ENCODE data around the gene RANBP10.

DNA sequence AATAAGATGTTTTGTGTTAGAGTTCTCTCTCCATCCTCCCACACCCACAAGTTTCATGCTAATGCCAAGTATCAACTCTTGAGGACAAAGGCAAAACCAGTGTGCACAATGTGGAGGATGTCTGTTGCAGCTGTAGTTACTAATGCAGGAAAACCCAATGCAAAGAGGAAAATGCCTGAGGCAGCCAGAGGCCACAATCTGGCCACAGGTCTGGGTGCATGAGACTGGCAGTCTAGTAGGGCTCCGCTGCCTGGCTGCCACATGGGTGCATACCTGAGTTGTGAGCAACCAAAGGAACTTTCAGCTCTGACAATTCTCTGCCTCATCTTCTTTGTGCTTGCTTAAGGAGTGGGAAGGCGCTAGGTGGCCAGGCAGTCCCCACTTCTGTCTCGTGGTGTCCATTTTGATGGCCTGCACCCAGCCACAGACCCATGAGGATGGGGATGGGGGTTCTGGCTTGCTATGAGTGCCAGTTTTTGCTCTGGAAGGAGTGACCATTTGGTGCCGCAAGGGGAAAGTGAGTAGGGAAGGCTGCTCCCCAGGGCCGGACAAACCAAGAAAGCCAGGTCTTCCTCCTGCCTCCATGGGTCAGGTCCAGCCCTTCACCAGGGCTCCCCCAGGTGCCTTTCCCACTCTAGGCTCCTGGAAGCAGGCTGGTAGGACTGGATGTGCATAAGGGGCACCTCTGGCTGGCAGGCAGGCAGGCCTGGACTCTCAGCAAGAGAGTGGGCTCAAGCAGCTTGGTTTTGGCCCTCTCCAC, 83.0 kb downstream of the RANBP10 start:
- TF ChIP-seq, protein P1, sequence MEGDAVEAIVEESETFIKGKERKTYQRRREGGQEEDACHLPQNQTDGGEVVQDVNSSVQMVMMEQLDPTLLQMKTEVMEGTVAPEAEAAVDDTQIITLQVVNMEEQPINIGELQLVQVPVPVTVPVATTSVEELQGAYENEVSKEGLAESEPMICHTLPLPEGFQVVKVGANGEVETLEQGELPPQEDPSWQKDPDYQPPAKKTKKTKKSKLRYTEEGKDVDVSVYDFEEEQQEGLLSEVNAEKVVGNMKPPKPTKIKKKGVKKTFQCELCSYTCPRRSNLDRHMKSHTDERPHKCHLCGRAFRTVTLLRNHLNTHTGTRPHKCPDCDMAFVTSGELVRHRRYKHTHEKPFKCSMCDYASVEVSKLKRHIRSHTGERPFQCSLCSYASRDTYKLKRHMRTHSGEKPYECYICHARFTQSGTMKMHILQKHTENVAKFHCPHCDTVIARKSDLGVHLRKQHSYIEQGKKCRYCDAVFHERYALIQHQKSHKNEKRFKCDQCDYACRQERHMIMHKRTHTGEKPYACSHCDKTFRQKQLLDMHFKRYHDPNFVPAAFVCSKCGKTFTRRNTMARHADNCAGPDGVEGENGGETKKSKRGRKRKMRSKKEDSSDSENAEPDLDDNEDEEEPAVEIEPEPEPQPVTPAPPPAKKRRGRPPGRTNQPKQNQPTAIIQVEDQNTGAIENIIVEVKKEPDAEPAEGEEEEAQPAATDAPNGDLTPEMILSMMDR (IDR thresholded peaks at IDR 0.05): no peak
- TF ChIP-seq POLR2A (IDR thresholded peaks at IDR 0.05): no peak

Measured in esophagus squamous epithelium (tissue), 4 donors.